Progenitor cell of endocrine pancreas (in vitro differentiated cells): ENCODE data around the gene NKPD1. TPM values are rescaled to one million over a fixed set of nuclear protein-coding genes. Genes with fewer than 3 reads are reported as not detected.

Source experiments
- DNase-seq: peaks from one replicate; pipeline ENCODE4 v3.0.0; 2021; ENCODE audit warnings: low spot score; ENCODE audit not compliant: unreplicated experiment
- H3K27ac Mint-ChIP-seq: 2 replicates; pipeline ENCODE4 v1.8.0; 2021; ENCODE audit warnings: mild to moderate bottlenecking, moderate library complexity, mixed read lengths
- H3K27me3 Mint-ChIP-seq: 2 replicates; pipeline ENCODE4 v1.8.0; 2021; ENCODE audit warnings: mixed read lengths
- H3K36me3 Mint-ChIP-seq: 2 replicates; pipeline ENCODE4 v1.8.0; 2022; ENCODE audit warnings: mixed read lengths; ENCODE audit not compliant: insufficient read depth
- H3K4me1 Mint-ChIP-seq: 2 replicates; pipeline ENCODE4 v1.8.0; 2021; ENCODE audit warnings: low read depth, mixed read lengths
- H3K4me3 Mint-ChIP-seq: 2 replicates; pipeline ENCODE4 v1.8.0; 2021; ENCODE audit warnings: low read depth, mild to moderate bottlenecking, moderate library complexity, mixed read lengths
- H3K9me3 Mint-ChIP-seq: 2 replicates; pipeline ENCODE4 v1.8.0; 2021; ENCODE audit warnings: low read depth, mixed read lengths
- total RNA-seq: library from RNA; stranded (reverse); gene quantifications from 2 replicates; pipeline ENCODE4 v1.2.1, GENCODE V29; 2021
- TF ChIP-seq, protein P1 (sequence below): fragments of 200-600 bp; sonication (generic); IDR thresholded peaks from one replicate; pipeline ENCODE4 v1.5.0; 2021; ENCODE audit warnings: antibody characterized with exemption, mild to moderate bottlenecking; ENCODE audit not compliant: unreplicated experiment

Gene NKPD1
- total RNA-seq, 1 donor from 2014 or later, result 0.34 TPM

DNA sequence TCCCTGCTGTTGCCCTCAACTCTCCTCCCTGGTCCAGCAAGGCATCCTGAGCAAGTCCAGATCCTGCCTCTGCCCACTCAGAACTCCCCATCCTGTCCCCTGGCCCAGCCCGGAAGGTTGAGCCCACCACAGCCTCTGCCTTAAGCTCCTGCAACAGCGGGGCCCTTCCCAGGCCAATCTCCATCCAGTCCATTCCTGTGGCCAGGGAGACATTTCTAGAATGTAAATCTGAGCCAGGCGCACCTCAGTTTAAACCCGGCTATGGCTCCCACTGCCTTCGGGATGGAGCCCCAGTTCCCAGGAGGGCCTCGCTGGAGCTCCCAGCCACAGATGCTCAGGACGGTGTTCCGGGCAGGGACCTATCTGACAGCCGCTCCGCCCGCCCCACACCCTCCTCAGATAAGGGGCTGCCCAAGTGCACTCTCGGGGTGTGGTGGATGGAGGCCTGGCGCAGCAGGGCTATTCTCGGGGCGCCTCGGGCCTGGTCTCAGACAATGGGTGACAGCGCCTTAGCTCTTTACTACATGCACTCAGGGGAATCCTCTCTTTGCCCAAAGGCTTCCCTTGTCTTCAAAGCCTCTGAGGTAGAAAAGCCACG, 11.9 kb upstream of the NKPD1 start:
- TF ChIP-seq, protein P1, sequence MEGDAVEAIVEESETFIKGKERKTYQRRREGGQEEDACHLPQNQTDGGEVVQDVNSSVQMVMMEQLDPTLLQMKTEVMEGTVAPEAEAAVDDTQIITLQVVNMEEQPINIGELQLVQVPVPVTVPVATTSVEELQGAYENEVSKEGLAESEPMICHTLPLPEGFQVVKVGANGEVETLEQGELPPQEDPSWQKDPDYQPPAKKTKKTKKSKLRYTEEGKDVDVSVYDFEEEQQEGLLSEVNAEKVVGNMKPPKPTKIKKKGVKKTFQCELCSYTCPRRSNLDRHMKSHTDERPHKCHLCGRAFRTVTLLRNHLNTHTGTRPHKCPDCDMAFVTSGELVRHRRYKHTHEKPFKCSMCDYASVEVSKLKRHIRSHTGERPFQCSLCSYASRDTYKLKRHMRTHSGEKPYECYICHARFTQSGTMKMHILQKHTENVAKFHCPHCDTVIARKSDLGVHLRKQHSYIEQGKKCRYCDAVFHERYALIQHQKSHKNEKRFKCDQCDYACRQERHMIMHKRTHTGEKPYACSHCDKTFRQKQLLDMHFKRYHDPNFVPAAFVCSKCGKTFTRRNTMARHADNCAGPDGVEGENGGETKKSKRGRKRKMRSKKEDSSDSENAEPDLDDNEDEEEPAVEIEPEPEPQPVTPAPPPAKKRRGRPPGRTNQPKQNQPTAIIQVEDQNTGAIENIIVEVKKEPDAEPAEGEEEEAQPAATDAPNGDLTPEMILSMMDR, result no peak
- Mint-ChIP-seq H3K27ac (no peak overlapping the region), H3K36me3 (no peaks in the 10 kb centered on the region), H3K4me1 (peaks cover 11% of the 10 kb centered on the region), H3K9me3 (no peaks in the 10 kb centered on the region), H3K27me3 (no peaks in the 10 kb centered on the region), H3K4me3 (no peak overlapping the region)
- no peak for DNase-seq

DNA sequence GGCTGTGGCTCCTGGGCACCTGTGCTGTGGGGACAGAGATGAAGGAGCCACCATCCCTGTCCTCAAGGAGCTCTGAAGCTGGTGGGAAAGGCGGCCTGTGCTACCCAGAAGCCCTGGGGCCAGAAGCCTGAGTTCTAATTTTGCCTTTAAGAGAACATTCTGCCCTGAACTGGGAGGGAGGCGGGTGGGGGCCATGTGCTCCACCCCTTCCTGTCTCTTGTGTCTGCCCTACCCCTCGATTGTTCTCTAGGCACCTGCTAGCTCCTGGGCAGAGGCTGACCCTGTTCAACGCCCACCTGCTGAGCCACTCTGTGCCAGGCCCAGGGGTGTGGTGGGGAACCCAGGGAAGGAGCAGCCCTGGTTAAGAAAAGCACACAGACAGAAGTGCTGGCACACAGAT, 11.4 kb upstream of the NKPD1 start:
- no peaks in the 10 kb centered on the region for H3K36me3 Mint-ChIP-seq

DNA sequence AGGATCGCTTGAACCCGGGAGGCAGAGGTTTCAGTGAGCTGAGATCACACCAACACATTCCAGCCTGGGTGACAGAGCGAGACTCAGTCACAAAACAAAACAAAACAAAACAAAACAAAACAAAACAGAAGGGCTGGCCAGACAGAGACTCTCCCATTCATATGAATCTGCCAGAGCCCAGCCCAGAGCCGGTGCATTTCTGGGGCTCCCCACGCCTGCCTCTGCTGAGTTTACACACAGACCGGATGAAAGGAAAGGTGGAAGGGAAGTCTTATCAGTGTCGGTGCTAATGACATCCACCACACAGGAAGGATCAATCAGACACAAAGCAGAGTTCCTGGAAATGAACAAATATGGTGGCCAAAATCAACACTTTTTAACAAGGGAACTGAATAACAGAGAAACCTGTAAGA, 10.4 kb upstream of the NKPD1 start:
- Mint-ChIP-seq H3K4me3 (peak overlapping the region; percentile 9), H3K27me3 (no peaks in the 10 kb centered on the region), H3K4me1 (peaks cover 9% of the 10 kb centered on the region), H3K27ac (peak overlapping the region; percentile 84), H3K36me3 (no peaks in the 10 kb centered on the region), H3K9me3 (no peaks in the 10 kb centered on the region)
- TF ChIP-seq, protein P1, result no peak
- no peak for DNase-seq

More for the DNA sequence above, 11.4 kb upstream of the NKPD1 start:
- no peak for DNase-seq
- Mint-ChIP-seq H3K27ac (no peak overlapping the region), H3K27me3 (no peaks in the 10 kb centered on the region), H3K9me3 (no peaks in the 10 kb centered on the region), H3K4me1 (peaks cover 9% of the 10 kb centered on the region), H3K4me3 (no peak overlapping the region)
- TF ChIP-seq, protein P1, result no peak

DNA sequence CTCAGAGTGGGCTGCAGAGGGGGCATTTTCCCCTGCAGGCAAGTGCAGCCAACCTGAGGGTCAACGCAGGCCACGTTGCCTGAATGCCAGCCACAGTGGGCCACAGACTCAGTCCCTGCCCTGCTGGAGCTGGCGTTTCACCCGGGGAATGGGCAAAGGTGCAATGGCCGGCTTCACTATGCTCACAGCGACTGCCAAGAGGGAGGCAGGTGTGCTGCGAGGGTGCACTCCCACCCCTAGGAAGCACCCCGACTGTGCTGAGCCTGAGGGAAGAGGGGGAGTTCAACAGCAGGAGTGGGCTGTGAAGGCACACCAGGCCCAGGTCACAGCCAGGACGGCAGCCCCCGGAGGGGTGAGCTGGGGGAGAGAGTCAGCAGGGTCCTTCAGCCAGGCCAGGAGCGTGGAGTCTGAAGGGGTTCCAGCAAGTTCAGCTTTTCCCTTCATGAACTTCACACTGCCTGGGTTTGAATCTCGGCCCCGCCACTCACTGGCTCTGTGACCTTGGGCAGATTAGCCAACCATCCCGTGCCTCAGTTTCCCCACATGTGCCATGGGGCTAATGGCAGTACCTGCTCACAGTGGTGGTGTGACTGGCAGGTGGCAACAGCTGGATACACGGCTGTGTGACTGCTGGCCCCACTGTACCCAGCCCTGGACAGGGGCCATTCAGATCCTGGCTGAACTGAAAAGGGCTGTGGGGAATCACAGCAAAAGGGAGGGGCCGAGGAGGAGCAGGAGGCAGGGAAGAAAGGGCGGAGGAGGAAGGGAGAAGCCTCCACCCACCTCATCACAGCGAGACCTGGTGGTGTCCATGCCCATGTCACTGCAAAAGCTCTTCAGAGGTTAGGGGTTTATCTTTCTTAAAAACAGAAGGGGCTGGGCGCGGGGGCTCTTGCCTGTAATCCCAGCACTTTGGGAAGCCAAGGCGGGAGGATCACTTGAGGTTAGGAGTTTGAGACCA, 9.6 kb upstream of the NKPD1 start:
- Mint-ChIP-seq H3K27ac (peak overlapping the region; percentile 84), H3K27me3 (no peaks in the 10 kb centered on the region), H3K4me1 (peaks cover 8% of the 10 kb centered on the region), H3K4me3 (no peak overlapping the region), H3K9me3 (no peaks in the 10 kb centered on the region), H3K36me3 (no peaks in the 10 kb centered on the region)
- TF ChIP-seq, protein P1, result no peak
- no peak for DNase-seq

DNA sequence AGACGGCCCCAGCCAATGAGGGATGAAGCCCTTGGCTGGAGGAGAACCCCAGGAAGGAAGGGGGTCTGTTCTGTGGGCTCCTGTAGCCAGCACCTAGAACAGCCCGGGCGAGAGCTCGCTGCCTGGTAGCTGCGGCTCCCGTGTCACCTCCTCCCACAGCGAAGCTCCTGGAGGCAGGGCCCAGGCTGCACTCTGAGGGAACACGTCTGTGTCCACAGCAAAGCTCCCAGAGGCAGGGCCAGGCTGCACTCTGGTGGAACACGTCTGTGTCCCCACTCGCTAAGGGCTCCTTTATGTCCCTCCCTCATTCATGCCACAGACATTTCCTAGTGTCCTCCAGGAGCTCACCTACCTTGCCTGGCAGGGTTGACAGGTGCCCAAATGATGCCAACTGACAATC, 8.8 kb upstream of the NKPD1 start:
- Mint-ChIP-seq H3K27ac (no peak overlapping the region), H3K36me3 (no peaks in the 10 kb centered on the region), H3K4me1 (peaks cover 7% of the 10 kb centered on the region), H3K27me3 (no peaks in the 10 kb centered on the region), H3K4me3 (no peak overlapping the region), H3K9me3 (no peaks in the 10 kb centered on the region)
- no peak for DNase-seq
- TF ChIP-seq, protein P1, result no peak
